AG10803 (cell line): Measurements from ENCODE around the gene HMGXB4.

Experiments
- DNase-seq: peaks from one replicate; pipeline ENCODE4 v3.0.0; 2010; ENCODE audit warnings: low read depth
- H3K4me3 ChIP-seq: 2 replicates; pipeline ENCODE4 v1.5.1; 2011; ENCODE audit warnings: mild to moderate bottlenecking, low read length, control low read depth
- CTCF ChIP-seq: conservative IDR thresholded peaks from 2 replicates; pipeline ENCODE4 v1.5.1; 2011; ENCODE audit warnings: mild to moderate bottlenecking, low read length, control low read depth, inconsistent platforms

Gene HMGXB4

GRCh38 chr22:35327690-35328471, 70.6 kb downstream of the HMGXB4 start:
- TF ChIP-seq CTCF, result no peak
- DNase-seq, result no peak
- H3K4me3 ChIP-seq, result no peak overlapping the region

GRCh38 chr22:35328472-35328885, 71.2 kb downstream of the HMGXB4 start:
- no peak for TF ChIP-seq CTCF
- no peak overlapping the region for H3K4me3 ChIP-seq
- DNase-seq, result no peak

GRCh38 chr22:35329114-35329847, 72.0 kb downstream of the HMGXB4 start:
- H3K4me3 ChIP-seq, result no peak overlapping the region
- TF ChIP-seq CTCF, result no peak
- DNase-seq, result no peak

GRCh38 chr22:35330258-35330861, 73.1 kb downstream of the HMGXB4 start:
- DNase-seq, result peak; percentile 84
- H3K4me3 ChIP-seq, result no peak overlapping the region
- no peak for TF ChIP-seq CTCF

GRCh38 chr22:35332278-35332677, 75.0 kb downstream of the HMGXB4 start:
- no peak for TF ChIP-seq CTCF
- H3K4me3 ChIP-seq, result no peak overlapping the region

GRCh38 chr22:35333220-35333619, 75.9 kb downstream of the HMGXB4 start:
- H3K4me3 ChIP-seq, result no peak overlapping the region
- DNase-seq, result no peak
- no peak for TF ChIP-seq CTCF

More at GRCh38 chr22:35332278-35332677, 75.0 kb downstream of the HMGXB4 start:
- no peak for DNase-seq
